ENCODE data around the gene GALNT10. TPM values are rescaled to one million over a fixed set of nuclear protein-coding genes. Genes with fewer than 3 reads are reported as not detected.

Gene GALNT10
- total RNA-seq, 1 donor from 2014 or later = 10.2 TPM

GRCh38 chr5:154278186-154278585 lies 87.7 kb downstream of the GALNT10 start:
- Mint-ChIP-seq H3K9me3 (no peaks in the 10 kb centered on the region), H3K27ac (no peak overlapping the region), H3K4me1 (peaks cover 22% of the 10 kb centered on the region), H3K27me3 (ENCODE audit: insufficient read depth, low read depth) (peaks cover 2% of the 10 kb centered on the region), H3K36me3 (no peaks in the 10 kb centered on the region), H3K4me3 (no peak overlapping the region)
- Histone ChIP-seq H3F3A (ENCODE audit: low read depth) (no peaks in the 10 kb centered on the region), H3K4me2 (no peak overlapping the region), H4K20me1 (ENCODE audit: low read depth) (no peaks in the 10 kb centered on the region), H2AFZ (replicated peaks) (no peak overlapping the region), H3K4me3 (no peak overlapping the region), H3K27me3 (no peaks in the 10 kb centered on the region), H3K27ac (no peak overlapping the region), H3K9ac (no peak overlapping the region), H3K4me1 (no peaks in the 10 kb centered on the region), H3K79me2 (ENCODE audit: low read depth) (no peaks in the 10 kb centered on the region), H3K36me3 (no peaks in the 10 kb centered on the region), H3K9me3 (ENCODE audit: low read depth) (no peaks in the 10 kb centered on the region)
- no peak for DNase-seq (ENCODE audit: low spot score)
- TF ChIP-seq CTCF (IDR thresholded peaks at IDR 0.05) = no peak
- no peak for TF ChIP-seq EZH2phosphoT487 (IDR thresholded peaks at IDR 0.05)
- TF ChIP-seq EZH2 (IDR thresholded peaks at IDR 0.05) = no peak

GRCh38 chr5:154278908-154279307 lies 88.4 kb downstream of the GALNT10 start:
- Histone ChIP-seq H3K27me3 (no peaks in the 10 kb centered on the region), H3K9ac (no peak overlapping the region), H3K9me3 (ENCODE audit: low read depth) (no peaks in the 10 kb centered on the region), H3K4me1 (no peaks in the 10 kb centered on the region), H3K79me2 (ENCODE audit: low read depth) (no peaks in the 10 kb centered on the region), H4K20me1 (ENCODE audit: low read depth) (no peaks in the 10 kb centered on the region), H3K4me3 (no peak overlapping the region), H3K36me3 (no peaks in the 10 kb centered on the region), H3F3A (ENCODE audit: low read depth) (no peaks in the 10 kb centered on the region), H2AFZ (replicated peaks) (no peak overlapping the region), H3K27ac (no peak overlapping the region), H3K4me2 (no peak overlapping the region)
- TF ChIP-seq CTCF (IDR thresholded peaks at IDR 0.05) (no peak), EZH2 (IDR thresholded peaks at IDR 0.05) (no peak), EZH2phosphoT487 (IDR thresholded peaks at IDR 0.05) (no peak)
- Mint-ChIP-seq H3K4me3 (no peak overlapping the region), H3K27me3 (ENCODE audit: insufficient read depth, low read depth) (peaks cover 2% of the 10 kb centered on the region), H3K4me1 (peaks cover 17% of the 10 kb centered on the region), H3K36me3 (no peaks in the 10 kb centered on the region), H3K27ac (no peak overlapping the region), H3K9me3 (no peaks in the 10 kb centered on the region)
- DNase-seq (ENCODE audit: low spot score) = no peak

- TF ChIP-seq CTCF (IDR thresholded peaks at IDR 0.05) (no peak), EZH2phosphoT487 (IDR thresholded peaks at IDR 0.05) (no peak), EZH2 (IDR thresholded peaks at IDR 0.05) (no peak)
- Mint-ChIP-seq H3K4me1 (peaks cover 41% of the 10 kb centered on the region), H3K36me3 (no peaks in the 10 kb centered on the region), H3K9me3 (no peaks in the 10 kb centered on the region), H3K4me3 (no peak overlapping the region), H3K27ac (no peak overlapping the region), H3K27me3 (ENCODE audit: insufficient read depth, low read depth) (no peaks in the 10 kb centered on the region)
- Histone ChIP-seq H3K9ac (no peak overlapping the region), H3K36me3 (no peaks in the 10 kb centered on the region), H3K27ac (no peak overlapping the region), H3K9me3 (ENCODE audit: low read depth) (no peaks in the 10 kb centered on the region), H3F3A (ENCODE audit: low read depth) (peaks cover 15% of the 10 kb centered on the region), H3K27me3 (no peaks in the 10 kb centered on the region), H2AFZ (replicated peaks) (no peak overlapping the region), H3K79me2 (ENCODE audit: low read depth) (no peaks in the 10 kb centered on the region), H3K4me1 (peaks cover 32% of the 10 kb centered on the region), H3K4me2 (no peak overlapping the region), H3K4me3 (no peak overlapping the region), H4K20me1 (ENCODE audit: low read depth) (peaks cover 12% of the 10 kb centered on the region)
- no peak for DNase-seq (ENCODE audit: low spot score)
Observed at GRCh38 chr5:154284433-154284832, 93.9 kb downstream of the GALNT10 start.
